Measurements from ENCODE around the gene PRRG3. TPM values are rescaled to one million over a fixed set of nuclear protein-coding genes. Genes with fewer than 3 reads are reported as not detected.
"Not testable (repeated sequence)": the region's sequence is repeated elsewhere in the genome, so short reads cannot be mapped to it uniquely, and the experiment has no call there.

Gene PRRG3
- total and polyA plus RNA-seq, 7 donors, result 0.34 to 5.8 (median 1.8) TPM; not detected in 1

- Histone ChIP-seq H3K4me1 (no peaks in the 10 kb centered on the region), H3K27me3 (peaks cover 0 to 4% (median 0%) of the 10 kb centered on the region in 3 donors), H3K4me3 (no peak overlapping the region), H3K27ac (no peak overlapping the region), H3K36me3 (no peaks in the 10 kb centered on the region), H3K9me3 (no peaks in the 10 kb centered on the region)
- no peak for DNase-seq
- intact Hi-C loops (cut with DNase I), result no loop called here
- no peak for TF ChIP-seq CTCF (IDR thresholded peaks at IDR 0.05)
- TF ChIP-seq POLR2A (IDR thresholded peaks at IDR 0.05), result no peak
- TF ChIP-seq POLR2AphosphoS5 (IDR thresholded peaks at IDR 0.05), result no peak
- no peak for TF ChIP-seq EP300 (IDR thresholded peaks at IDR 0.05)
These were observed 7.6 kb upstream of the PRRG3 start for GRCh38 chrX:151687635-151688034.

- Histone ChIP-seq H3K4me3 (no peak overlapping the region), H3K9me3 (no peaks in the 10 kb centered on the region), H3K36me3 (no peaks in the 10 kb centered on the region), H3K27ac (no peak overlapping the region), H3K27me3 (no peaks in the 10 kb centered on the region), H3K4me1 (no peaks in the 10 kb centered on the region)
- intact Hi-C loops (cut with DNase I), result no loop called here
- no peak for TF ChIP-seq EP300 (IDR thresholded peaks at IDR 0.05)
- no peak for TF ChIP-seq POLR2A (IDR thresholded peaks at IDR 0.05)
- TF ChIP-seq CTCF (IDR thresholded peaks at IDR 0.05), result no peak
- no peak for TF ChIP-seq POLR2AphosphoS5 (IDR thresholded peaks at IDR 0.05)
- DNase-seq, result no peak
These were observed 6.6 kb upstream of the PRRG3 start for GRCh38 chrX:151688695-151689094.

GRCh38 chrX:151692825-151693224 lies 2.4 kb upstream of the PRRG3 start:
- H3K4me1 ChIP-seq, result no peaks in the 10 kb centered on the region
- 88 to 95% methylated on average over 6 of the region's 6 CpGs for WGBS, 2 donors
- TF ChIP-seq POLR2AphosphoS5 (IDR thresholded peaks at IDR 0.05), result no peak
- no peak for TF ChIP-seq EP300 (IDR thresholded peaks at IDR 0.05)
- TF ChIP-seq POLR2A (IDR thresholded peaks at IDR 0.05), result no peak
- TF ChIP-seq CTCF (IDR thresholded peaks at IDR 0.05), result no peak
- H3K9me3 ChIP-seq, result no peaks in the 10 kb centered on the region
- no peaks in the 10 kb centered on the region for H3K36me3 ChIP-seq
- intact Hi-C loops (cut with DNase I), result no loop called here
- no peak overlapping the region for H3K4me3 ChIP-seq
- H3K27ac ChIP-seq, result no peak overlapping the region
- DNase-seq, result no peak
- peaks cover 0 to 11% (median 3%) of the 10 kb centered on the region in 3 donors for H3K27me3 ChIP-seq

- Histone ChIP-seq H3K36me3 (no peaks in the 10 kb centered on the region), H3K27me3 (peaks cover 0 to 11% (median 3%) of the 10 kb centered on the region in 3 donors), H3K4me1 (no peaks in the 10 kb centered on the region), H3K27ac (no peak overlapping the region), H3K9me3 (no peaks in the 10 kb centered on the region), H3K4me3 (no peak overlapping the region)
- TF ChIP-seq POLR2A (IDR thresholded peaks at IDR 0.05), result no peak
- no peak for TF ChIP-seq EP300 (IDR thresholded peaks at IDR 0.05)
- no peak for TF ChIP-seq CTCF (IDR thresholded peaks at IDR 0.05)
- no peak for TF ChIP-seq POLR2AphosphoS5 (IDR thresholded peaks at IDR 0.05)
- intact Hi-C loops (cut with DNase I), result no loop called here
- no peak for DNase-seq
- WGBS, 2 donors, result 71 to 73% methylated on average over 12 of the region's 12 CpGs
These were observed 1.1 kb upstream of the PRRG3 start for GRCh38 chrX:151694121-151694520.

GRCh38 chrX:151695583-151696340 lies 504 bp downstream of the PRRG3 start:
- Histone ChIP-seq H3K27ac (no peak overlapping the region), H3K27me3 (peaks cover 0 to 11% (median 3%) of the 10 kb centered on the region in 3 donors), H3K4me1 (no peaks in the 10 kb centered on the region), H3K4me3 (peak overlapping the region in 2 of 4 donors; percentile 17 to 34), H3K9me3 (no peaks in the 10 kb centered on the region), H3K36me3 (no peaks in the 10 kb centered on the region)
- no peak for TF ChIP-seq EP300 (IDR thresholded peaks at IDR 0.05)
- TF ChIP-seq POLR2AphosphoS5 (IDR thresholded peaks at IDR 0.05), result no peak
- no peak for TF ChIP-seq POLR2A (IDR thresholded peaks at IDR 0.05)
- no peak for TF ChIP-seq CTCF (IDR thresholded peaks at IDR 0.05)
- DNase-seq, result no peak
- 15 to 27% methylated on average over 19 of the region's 19 CpGs for WGBS, 2 donors
- intact Hi-C loops (cut with DNase I), result no loop called here

- intact Hi-C loops (cut with DNase I); H3K4me1 ChIP-seq; H3K9me3 ChIP-seq; H3K27ac ChIP-seq; DNase-seq; H3K36me3 ChIP-seq; H3K4me3 ChIP-seq: not testable (repeated sequence)
- 89 to 90% methylated on average over 8 of the region's 8 CpGs for WGBS, 2 donors
- H3K27me3 ChIP-seq, result peaks cover 0 to 11% (median 3%) of the 10 kb centered on the region in 3 donors
These were observed 1.8 kb downstream of the PRRG3 start for GRCh38 chrX:151697082-151697481.
